ENCODE data around the gene CABLES1.
"Not testable (repeated sequence)": the region's sequence is repeated elsewhere in the genome, so short reads cannot be mapped to it uniquely, and the experiment has no call there.

The CABLES1 gene

GRCh38 chr18:23284629-23285028 lies 149.3 kb downstream of the CABLES1 start:
- H3K27ac ChIP-seq (replicated peaks) = no peak overlapping the region
- H3K27me3 ChIP-seq (ENCODE audit: insufficient read depth, poor library complexity, severe bottlenecking) = no peaks in the 10 kb centered on the region
- H3K4me3 ChIP-seq (replicated peaks; ENCODE audit: insufficient read depth, low read length) = no peak overlapping the region

GRCh38 chr18:23285581-23285980 lies 150.3 kb downstream of the CABLES1 start:
- not testable (repeated sequence) for H3K27ac ChIP-seq (replicated peaks); H3K27me3 ChIP-seq (ENCODE audit: insufficient read depth, poor library complexity, severe bottlenecking); DNase-seq (ENCODE audit: low read depth in 1 of 2, low spot score in 1 of 2); H3K4me3 ChIP-seq (replicated peaks; ENCODE audit: insufficient read depth, low read length)

More at GRCh38 chr18:23284629-23285028, 149.3 kb downstream of the CABLES1 start:
- DNase-seq (ENCODE audit: low read depth in 1 of 2, low spot score in 1 of 2) = no peak
- TF ChIP-seq POLR2AphosphoS5 (IDR thresholded peaks at IDR 0.05; ENCODE audit: low read depth) (no peak), GABPA (IDR thresholded peaks at IDR 0.05; ENCODE audit: low read depth) (no peak), SPI1 (IDR thresholded peaks at IDR 0.05; ENCODE audit: borderline replicate concordance, low read depth) (no peak), REST (IDR thresholded peaks at IDR 0.05; ENCODE audit: insufficient replicate concordance, low read depth) (no peak), CTCF (IDR thresholded peaks at IDR 0.05; ENCODE audit: insufficient read depth, low read length) (no peak)

- TF ChIP-seq CTCF (IDR thresholded peaks at IDR 0.05; ENCODE audit: insufficient read depth, low read length) (no peak), REST (IDR thresholded peaks at IDR 0.05; ENCODE audit: insufficient replicate concordance, low read depth) (no peak), GABPA (IDR thresholded peaks at IDR 0.05; ENCODE audit: low read depth) (no peak), POLR2AphosphoS5 (IDR thresholded peaks at IDR 0.05; ENCODE audit: low read depth) (no peak)
- DNase-seq (ENCODE audit: low read depth in 1 of 2, low spot score in 1 of 2) = no peak
Measured at GRCh38 chr18:23291456-23292205, 156.3 kb downstream of the CABLES1 start.

GRCh38 chr18:23300231-23300805 lies 165.0 kb downstream of the CABLES1 start:
- Histone ChIP-seq H3K27ac (replicated peaks) (no peak overlapping the region), H3K4me3 (replicated peaks; ENCODE audit: insufficient read depth, low read length) (no peak overlapping the region), H3K27me3 (ENCODE audit: insufficient read depth, poor library complexity, severe bottlenecking) (no peaks in the 10 kb centered on the region)
- DNase-seq (ENCODE audit: low read depth in 1 of 2, low spot score in 1 of 2) = no peak
- TF ChIP-seq CTCF (IDR thresholded peaks at IDR 0.05; ENCODE audit: insufficient read depth, low read length) = no peak
- TF ChIP-seq REST (IDR thresholded peaks at IDR 0.05; ENCODE audit: insufficient replicate concordance, low read depth) = no peak
- TF ChIP-seq GABPA (IDR thresholded peaks at IDR 0.05; ENCODE audit: low read depth) = no peak
- TF ChIP-seq POLR2AphosphoS5 (IDR thresholded peaks at IDR 0.05; ENCODE audit: low read depth) = no peak
- TF ChIP-seq SPI1 (IDR thresholded peaks at IDR 0.05; ENCODE audit: borderline replicate concordance, low read depth) = no peak

More at GRCh38 chr18:23291456-23292205, 156.3 kb downstream of the CABLES1 start:
- Histone ChIP-seq H3K4me3 (replicated peaks; ENCODE audit: insufficient read depth, low read length) (no peak overlapping the region), H3K27ac (replicated peaks) (no peak overlapping the region), H3K27me3 (ENCODE audit: insufficient read depth, poor library complexity, severe bottlenecking) (no peaks in the 10 kb centered on the region)

Data from HL-60 (cell line).